OCI-LY7 (cell line): ENCODE measurements around the gene TEX12.

Experiments
- EZH2phosphoT487 ChIP-seq: fragments of 200-600 bp; sonication (generic); IDR thresholded peaks from 2 replicates; pipeline ENCODE4 v1.6.1; 2018; ENCODE audit warnings: low read depth, borderline replicate concordance, mild to moderate bottlenecking, mixed run types, antibody characterized with exemption, low read length, moderate library complexity, mixed read lengths
- TF ChIP-seq, protein P1 (sequence below): fragments of 200-600 bp; sonication (generic); conservative IDR thresholded peaks from 2 replicates; pipeline ENCODE4 v1.5.1; 2014; ENCODE audit warnings: mild to moderate bottlenecking, antibody characterized with exemption, low read length, moderate library complexity, mixed read lengths

DNA sequence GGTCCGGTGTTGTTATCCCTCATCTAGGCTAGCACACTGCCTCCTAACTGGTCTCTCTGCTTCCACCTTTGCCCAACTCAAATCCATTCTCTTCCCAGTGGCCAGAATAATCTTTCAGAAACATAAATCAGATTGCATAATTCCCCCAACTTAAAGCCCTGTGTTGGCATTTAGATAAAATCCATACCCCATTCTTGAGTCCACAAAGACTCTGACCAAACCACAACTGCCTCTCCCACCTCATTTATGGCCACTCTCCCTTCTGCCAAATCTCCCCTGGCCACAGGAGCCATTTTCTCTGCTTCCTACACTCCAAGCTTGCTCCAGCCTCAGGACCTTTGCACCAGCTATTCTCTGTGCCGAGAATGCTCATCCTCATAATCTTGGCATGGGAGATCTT, 40.1 kb upstream of the TEX12 start:
- TF ChIP-seq, protein P1, sequence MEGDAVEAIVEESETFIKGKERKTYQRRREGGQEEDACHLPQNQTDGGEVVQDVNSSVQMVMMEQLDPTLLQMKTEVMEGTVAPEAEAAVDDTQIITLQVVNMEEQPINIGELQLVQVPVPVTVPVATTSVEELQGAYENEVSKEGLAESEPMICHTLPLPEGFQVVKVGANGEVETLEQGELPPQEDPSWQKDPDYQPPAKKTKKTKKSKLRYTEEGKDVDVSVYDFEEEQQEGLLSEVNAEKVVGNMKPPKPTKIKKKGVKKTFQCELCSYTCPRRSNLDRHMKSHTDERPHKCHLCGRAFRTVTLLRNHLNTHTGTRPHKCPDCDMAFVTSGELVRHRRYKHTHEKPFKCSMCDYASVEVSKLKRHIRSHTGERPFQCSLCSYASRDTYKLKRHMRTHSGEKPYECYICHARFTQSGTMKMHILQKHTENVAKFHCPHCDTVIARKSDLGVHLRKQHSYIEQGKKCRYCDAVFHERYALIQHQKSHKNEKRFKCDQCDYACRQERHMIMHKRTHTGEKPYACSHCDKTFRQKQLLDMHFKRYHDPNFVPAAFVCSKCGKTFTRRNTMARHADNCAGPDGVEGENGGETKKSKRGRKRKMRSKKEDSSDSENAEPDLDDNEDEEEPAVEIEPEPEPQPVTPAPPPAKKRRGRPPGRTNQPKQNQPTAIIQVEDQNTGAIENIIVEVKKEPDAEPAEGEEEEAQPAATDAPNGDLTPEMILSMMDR = no peak
- no peak for TF ChIP-seq EZH2phosphoT487
